GM12891 (cell line): ENCODE measurements around the gene PGP.

Experiments
- PAX5 ChIP-seq: IDR thresholded peaks from 2 replicates; pipeline ENCODE4 v1.6.1; 2011; ENCODE audit warnings: low read length, moderate library complexity, mild to moderate bottlenecking; ENCODE audit not compliant: insufficient read depth, severe bottlenecking
- POLR2A ChIP-seq: IDR thresholded peaks from 2 replicates; pipeline ENCODE4 v1.6.1; 2011; ENCODE audit warnings: low read depth, low read length, control low read depth
- POLR2AphosphoS5 ChIP-seq: IDR thresholded peaks from 2 replicates; pipeline ENCODE4 v1.6.1; 2011; ENCODE audit warnings: low read depth, low read length, control low read depth
- POU2F2 ChIP-seq: IDR thresholded peaks from 2 replicates; pipeline ENCODE4 v1.6.1; 2011; ENCODE audit warnings: low read depth, mild to moderate bottlenecking, control low read depth, low read length, moderate library complexity
- SPI1 ChIP-seq: IDR thresholded peaks from 2 replicates; pipeline ENCODE4 v1.6.1; 2011; ENCODE audit warnings: low read depth, low read length, control low read depth
- TAF1 ChIP-seq: IDR thresholded peaks from 2 replicates; pipeline ENCODE4 v1.6.1; 2011; ENCODE audit warnings: low read depth, low read length, control low read depth

GRCh38 chr16:2260250-2260649, 45.6 kb upstream of the PGP start:
- TF ChIP-seq POLR2A (no peak), POLR2AphosphoS5 (no peak), TAF1 (no peak), POU2F2 (no peak), PAX5 (no peak), SPI1 (no peak)
